GM18507 (cell line): ENCODE results near the gene EXOSC2.

Experiments used
- DNase-seq: peaks from one replicate; pipeline ENCODE4 v3.0.0; 2011; ENCODE audit warnings: low read depth; ENCODE audit not compliant: insufficient read length; ENCODE audit errors: extremely low spot score
- FAIRE-seq: peaks from 2 replicates; lab custom pipeline; 2011; peaks lifted over from hg19 to GRCh38; lab: Jason Lieb, UNC

The EXOSC2 gene

DNA sequence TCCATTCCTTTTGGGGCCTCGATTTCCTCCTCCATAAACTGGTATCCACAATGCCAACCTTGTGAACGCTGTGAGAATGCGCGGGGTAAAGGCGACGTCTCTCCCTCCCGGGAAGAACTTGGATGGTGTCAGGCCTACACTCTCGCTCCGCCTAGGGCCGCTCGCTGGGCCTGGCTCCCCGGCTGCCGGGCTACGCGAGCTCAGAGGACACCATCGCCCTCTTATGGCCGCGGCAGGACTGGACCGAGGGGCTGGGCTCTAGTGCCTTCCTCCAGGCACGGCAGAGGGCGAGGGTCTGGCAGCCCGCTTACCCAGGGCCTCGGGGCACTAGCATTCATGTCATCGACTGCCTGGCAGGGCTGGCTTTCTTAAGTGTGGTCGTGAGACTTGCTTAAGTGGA is 1.3 kb upstream of the EXOSC2 start:
- no peak for FAIRE-seq
- DNase-seq, result no peak

DNA sequence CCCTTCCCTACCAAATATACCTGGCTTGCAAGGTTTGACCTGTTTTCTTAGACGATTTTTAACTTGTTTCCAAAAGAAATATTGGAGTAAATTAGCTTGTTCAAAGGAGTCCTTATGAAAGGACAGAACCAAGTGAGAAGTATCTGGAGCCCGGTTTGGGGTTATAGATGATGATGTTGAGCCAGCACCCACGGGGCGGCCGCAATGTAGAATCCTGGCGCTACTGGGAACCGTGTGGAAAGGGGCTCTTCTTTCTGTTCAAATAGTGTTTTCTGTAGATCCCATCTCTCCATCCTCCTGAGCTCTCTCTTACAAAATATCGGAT is 517 bp upstream of the EXOSC2 start:
- no peak for DNase-seq

DNA sequence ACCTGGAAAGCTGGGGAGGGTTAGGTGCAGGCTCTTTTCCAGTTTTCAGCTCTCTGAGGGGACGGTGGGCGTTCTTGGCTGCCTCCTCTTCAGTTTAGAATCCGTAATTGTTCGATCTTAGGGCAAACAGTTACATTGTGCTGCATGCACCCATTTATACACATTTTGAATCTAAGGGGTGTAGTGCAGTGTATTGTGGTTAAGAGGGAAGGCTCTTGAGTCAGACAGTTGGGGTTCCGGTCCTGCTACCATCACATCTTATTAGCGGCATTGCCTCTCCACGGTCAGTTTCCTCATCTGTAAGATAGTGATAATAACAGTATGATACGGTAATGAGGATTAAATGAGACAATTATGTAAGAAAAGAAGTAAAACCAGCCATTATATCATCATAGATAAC is 625 bp downstream of the EXOSC2 start:
- FAIRE-seq (no peak), DNase-seq (no peak)

More for the DNA sequence above, 517 bp upstream of the EXOSC2 start:
- FAIRE-seq, result no peak

DNA sequence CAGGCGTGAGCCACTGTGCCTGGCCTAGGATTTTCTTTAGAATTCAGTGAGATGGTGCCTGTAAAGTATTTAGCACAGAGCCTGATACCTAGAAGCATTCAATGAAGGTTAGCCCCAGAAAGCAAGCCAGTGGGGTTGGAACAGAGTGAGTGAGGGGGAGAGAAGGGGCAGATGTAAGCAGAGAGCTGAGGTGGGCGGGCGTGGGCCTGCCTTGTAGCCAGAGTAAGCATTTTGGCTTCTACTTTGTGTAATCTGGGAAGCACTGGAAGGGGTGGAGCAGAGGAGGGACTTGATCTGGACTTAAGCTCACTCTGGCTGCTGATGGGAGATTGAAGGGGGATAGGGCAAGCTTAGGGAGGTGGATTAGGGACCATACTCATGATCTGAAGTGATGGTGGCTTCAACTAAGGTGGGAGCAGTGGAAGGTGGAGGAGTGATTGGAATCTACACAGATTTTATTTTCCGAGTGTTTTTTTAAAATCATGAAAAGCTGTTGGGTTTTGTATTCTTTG is 2.6 kb downstream of the EXOSC2 start:
- DNase-seq, result no peak
- no peak for FAIRE-seq

DNA sequence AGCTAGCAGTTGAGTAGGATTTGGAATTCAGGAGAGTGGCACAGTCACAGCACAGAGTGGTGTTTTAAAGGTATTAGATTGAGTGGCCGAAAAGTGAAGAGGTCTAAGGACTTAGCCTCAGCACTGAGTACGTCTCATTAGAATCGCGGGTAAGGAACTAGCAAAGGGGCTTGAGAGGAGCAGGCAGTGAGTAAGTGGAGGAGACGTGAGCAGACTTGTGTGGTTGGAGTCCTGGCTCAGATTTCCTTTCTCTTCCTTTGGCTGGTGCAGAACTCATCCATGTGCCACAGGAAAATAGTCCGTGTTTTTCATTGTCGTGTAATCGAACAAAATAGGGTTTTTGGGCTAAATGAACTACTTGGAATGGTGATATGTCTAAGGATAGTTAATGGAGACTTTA is 3.4 kb downstream of the EXOSC2 start:
- FAIRE-seq (no peak), DNase-seq (no peak)

DNA sequence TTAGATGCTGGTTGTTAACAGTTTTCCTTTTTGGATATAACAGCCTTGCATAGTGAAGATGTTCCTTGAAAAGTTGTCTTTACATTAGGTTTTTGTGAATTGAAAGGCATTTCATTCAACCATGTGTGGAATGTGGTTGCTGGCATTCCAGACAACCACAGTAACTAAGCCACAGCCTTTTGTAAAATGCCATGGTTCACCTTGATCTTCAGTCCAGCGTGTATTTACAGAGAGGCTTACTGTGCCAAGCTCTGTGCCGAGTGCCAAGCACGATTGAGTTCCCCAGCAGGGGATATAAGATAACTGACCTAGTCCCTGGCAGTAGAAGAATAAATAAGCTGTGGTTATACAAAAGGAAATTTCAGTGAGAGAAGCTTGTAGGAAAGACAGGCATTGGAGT is 4.9 kb downstream of the EXOSC2 start:
- FAIRE-seq, result no peak
- DNase-seq, result no peak

DNA sequence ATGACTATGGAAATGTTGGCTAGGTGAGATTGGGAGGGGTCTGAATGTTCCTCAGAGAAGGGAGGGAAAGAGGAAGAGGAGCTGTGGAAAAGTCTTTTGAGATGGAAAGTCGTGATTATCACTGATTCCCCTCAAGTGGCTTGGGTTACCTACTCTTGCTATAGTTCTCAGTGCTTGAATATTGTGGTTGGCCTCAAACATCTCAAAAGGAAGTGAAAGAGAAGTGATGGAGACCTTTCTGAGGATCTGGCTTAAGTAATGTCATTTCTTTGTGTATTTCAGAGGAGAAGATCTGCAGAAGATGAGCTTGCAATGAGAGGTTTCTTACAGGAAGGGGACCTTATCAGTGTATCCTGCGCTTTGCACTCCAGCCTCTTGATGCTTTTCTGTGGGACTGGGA is 5.5 kb downstream of the EXOSC2 start:
- FAIRE-seq (no peak), DNase-seq (no peak)

DNA sequence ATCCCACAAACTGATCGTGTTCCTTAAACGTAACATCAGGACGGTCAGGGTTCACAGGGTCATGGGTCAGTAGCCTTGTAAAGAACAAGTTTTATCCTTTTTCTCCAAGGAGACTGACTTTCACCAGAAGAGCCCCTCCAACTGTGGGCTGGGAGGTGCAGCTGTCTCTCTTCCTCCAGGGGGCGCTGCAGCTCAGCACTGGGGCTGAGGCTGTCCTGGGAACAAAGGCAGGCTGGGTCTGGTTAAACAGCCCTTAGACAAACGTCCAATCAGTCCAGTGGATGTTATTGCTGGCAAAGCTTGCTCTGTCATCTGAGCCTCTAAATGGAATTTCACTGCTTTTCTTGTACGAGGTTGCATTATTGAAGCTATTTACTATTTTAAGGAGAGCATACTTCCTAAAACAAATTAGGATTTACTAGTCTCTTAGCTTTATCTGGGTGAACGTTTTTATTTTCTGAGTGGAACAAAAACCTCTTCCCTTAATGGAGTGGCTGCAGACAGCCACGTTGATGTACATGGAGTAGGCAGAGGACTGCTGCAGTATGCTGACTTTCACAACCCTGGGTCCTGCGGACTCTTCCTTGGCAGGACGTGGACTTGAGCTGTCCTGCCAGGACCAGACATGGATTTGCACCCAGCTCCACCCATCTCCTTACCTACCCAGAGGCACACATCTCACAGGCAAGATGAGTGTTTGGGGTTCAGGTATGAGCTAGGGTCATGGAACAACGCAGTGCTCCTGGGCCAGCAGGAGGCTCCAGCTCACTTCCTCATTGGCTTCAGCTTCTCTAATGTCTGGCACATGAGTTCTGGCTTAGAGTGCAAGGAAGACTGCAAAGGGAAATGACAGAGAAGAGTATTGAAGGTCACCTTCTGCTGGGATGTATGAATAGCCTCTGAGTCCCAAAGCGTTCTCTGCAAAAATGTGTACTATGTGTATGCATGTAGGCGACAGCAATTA is 7.8 kb downstream of the EXOSC2 start:
- DNase-seq (no peak), FAIRE-seq (peak; percentile 15)

DNA sequence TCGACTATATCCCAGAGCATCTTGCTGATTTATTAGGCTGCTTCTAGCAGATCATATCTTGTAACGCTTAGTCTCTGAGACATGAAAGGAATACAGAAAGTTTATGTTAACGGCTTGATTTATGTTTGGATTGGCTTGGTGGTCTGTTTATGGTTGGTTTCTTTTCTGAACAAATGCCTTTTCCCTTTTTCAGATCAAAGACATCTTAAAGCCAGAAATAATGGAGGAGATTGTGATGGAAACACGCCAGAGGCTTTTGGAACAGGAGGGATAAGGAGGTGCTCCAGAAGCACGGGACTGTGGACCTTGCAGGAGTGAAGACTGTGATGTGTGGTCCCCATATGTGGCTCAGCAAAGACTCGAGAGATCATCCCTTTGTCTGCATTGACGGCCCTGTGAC is 9.9 kb downstream of the EXOSC2 start:
- no peak for DNase-seq
- no peak for FAIRE-seq

DNA sequence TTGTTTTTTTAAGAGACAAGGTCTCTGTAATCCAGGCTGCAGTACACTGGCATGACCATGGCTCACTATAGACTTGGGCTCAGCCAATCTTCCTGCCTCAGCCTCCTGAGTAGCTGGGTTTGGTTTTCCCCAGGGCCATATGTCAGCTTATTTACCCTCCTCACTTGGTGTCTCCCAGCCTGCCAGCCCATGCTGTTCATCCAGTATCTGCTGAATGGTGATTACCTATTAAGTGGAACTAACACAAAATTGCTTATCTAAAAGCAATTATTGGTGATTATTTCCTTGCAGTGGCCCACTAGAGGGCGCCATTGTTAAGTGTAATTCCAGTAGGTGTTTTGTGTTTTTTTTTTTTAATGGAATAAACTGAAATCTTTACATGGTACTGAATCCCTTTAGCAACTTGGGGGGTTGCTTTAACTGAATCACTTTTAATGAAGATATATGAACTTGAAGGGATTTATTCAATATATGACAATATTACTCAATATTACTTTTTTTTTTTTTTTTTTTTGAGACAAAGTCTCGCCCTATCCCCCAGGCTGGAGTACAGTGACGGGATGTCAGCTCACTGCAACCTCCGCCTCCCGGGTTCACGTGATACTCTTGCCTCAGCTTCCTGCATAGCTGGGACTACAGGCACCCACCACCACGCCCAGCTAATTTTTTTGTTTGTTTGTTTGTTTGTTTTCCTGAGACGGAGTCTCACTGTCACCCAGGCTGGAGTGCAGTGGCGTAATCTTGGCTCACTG is 13.8 kb downstream of the EXOSC2 start:
- no peak for DNase-seq

DNA sequence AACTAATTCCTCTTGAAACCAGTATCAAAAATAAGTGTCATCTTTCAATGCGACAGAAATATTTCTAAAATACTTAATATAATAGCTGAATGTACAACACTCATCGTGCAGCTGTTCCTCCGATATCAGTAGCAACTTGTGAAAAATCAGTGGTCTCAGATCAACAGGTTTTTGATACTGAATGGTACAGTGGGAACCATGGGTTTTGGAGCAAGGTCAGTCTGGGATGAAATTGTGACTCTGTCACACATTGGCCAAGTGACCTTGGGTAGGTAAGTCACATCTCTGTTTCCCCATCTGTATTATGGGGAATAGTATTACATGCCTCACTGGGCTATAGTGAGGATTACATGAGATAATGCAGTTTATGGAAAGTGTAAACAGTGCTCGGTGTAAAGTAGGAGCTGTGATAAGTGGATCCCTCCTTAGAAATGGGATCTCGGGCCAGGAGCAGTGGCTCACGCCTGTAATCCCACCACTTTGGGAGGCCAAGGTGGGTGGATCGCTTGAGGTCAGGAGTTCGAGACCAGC is 17.3 kb downstream of the EXOSC2 start:
- FAIRE-seq, result no peak
- DNase-seq, result no peak

More for the DNA sequence above, 13.8 kb downstream of the EXOSC2 start:
- peak; percentile 60 for FAIRE-seq

DNA sequence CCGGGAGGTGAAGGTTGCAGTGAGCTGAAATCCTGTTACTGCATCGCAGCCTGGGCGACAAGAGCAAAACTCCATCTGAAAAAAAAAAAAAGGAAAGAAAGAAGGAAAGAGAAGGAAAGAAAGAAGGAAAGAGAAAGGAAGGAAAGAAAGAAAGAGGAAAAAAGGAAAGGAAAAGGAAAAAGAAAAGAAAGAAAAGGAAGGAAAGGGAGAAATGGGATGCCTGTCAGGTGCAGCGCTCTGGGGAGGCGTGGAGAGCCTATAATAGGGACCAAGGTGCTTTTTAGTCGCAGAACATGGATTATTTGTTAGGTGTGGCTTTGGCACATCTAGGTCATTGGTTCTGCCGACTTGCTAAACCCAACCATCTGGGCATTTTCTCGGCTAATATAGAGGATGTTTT is 17.9 kb downstream of the EXOSC2 start:
- no peak for DNase-seq
- FAIRE-seq, result no peak

DNA sequence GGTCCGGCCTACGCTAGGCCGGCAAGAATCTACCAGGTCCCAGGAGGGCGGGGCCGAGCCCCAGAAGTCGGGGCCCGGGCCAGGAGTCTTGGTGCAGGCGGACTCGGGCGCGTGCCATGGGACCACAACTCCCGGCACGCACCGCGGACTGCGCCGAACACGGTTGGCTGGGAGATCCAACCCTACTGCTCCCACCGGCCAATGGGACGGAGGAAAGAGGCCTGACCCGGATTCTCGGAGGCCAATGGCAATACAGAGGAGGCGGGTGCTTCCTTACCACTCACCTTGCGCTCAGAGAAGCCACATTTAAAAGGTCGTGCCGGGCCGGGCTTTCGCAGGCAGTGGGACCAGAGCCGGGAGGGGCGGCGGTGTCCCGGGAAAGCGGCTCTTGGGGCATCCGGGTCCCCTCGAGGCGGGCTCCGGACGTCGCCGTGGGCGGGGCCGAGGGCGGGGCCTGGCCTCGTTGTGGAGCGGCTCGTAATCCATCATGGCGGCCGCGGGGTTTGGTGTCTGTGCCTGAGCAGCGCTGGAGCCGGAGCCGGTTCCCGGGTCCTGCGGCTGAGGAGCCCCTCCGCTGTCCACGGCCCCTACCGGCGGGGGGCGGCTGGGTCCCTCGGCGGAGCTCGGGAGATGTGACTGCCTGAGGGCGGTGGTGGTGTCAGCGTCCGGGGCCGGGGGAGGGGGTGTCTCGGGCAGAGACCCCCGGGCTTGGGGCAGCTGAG is 19.1 kb downstream of the EXOSC2 start:
- DNase-seq, result peak; percentile 97
- FAIRE-seq, result peak; percentile 95

DNA sequence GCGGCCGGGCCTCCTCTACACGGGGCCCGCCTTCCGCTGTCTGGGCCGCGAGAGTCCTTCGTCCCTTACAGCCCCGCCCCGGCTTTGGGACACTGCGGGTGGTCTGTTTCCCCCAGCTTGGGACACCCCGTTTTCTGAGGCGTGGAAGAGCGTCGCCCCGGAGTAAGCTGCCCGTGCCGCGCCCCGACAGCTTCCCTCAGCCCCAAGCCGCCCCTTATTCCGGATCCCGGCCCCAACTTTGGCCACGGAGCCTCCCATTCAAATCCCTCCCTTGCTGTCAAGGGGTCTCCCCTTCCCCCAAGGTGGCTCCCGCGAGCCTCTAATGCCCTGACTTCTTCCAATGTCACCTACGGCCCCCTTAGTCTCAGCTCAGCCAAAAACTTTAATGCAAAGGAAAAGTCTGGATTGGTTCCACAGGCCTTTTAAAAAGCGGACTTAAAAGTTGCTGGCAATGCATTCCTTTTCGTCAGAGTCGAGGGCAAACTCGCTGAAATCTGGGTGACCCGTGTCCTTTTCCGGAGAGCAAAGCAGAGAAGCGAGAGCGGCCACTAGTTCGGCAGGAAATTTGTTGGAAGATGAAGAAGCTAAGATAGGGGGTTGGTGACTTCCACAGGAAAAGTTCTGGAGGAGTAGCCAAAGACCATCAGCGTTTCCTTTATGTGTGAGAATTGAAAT is 19.8 kb downstream of the EXOSC2 start:
- DNase-seq (no peak), FAIRE-seq (no peak)

DNA sequence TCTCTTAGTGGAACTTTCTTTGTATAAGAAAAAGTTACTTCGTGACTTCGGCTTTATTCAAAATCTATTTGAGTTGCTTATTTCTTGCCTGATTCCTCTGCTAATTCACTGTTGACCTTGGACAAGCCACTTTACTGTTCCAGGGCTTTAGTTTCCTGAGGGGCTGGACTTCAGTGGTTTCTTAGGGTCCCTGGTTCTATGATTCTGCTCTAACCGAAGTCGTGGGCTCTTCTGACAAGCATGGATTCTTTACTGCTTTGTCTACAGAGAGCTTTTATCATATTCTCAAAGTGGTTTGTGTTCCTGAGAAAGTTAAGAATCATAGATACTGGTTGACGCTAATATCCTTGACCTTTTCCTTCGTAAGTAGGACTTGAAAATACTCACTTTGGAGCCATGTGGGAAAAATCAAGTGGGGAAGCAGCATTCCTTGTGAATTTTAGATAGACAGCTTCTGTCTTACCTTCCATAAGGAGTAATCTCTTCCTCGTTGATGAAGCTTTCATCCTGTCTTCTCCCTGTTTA is 21.1 kb downstream of the EXOSC2 start:
- DNase-seq (no peak), FAIRE-seq (no peak)

DNA sequence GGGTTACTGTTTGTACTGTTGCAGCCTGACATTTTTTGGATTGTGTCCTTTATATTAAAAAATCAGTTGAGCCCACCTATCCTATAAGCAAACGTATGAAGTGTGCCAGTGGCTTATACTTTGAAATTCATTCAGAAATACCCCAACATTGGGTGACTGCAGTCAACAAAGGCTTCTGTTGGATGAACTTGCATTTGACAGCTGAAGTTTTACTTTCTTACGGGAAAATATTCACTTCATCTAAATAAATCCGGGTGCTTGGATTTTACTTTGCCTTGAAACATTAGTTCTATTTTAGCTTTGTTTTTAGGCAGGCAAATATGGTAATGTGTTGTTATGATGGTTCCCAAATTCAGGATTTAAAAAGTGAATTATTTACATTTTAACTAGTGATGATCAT is 21.7 kb downstream of the EXOSC2 start:
- DNase-seq (no peak), FAIRE-seq (no peak)

DNA sequence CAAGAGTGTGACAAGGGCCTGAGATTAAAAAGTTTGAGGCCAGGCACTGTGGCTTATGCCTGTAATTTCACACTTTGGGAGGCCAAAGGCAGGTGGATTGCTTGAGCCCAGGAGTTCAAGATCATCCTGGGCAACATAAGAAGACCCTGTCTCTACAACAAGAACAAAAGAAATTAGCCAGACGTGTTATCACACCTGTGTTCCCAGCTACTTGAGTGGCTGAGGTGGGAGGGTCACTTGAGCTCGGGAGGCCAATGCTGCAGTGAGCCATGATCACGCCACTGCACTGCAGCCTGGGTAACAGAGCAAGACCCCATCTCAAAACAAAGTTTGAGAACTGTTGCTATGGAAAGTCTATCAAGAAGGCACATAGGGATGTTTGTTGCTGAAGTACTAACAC is 25.0 kb downstream of the EXOSC2 start:
- FAIRE-seq (no peak), DNase-seq (no peak)

DNA sequence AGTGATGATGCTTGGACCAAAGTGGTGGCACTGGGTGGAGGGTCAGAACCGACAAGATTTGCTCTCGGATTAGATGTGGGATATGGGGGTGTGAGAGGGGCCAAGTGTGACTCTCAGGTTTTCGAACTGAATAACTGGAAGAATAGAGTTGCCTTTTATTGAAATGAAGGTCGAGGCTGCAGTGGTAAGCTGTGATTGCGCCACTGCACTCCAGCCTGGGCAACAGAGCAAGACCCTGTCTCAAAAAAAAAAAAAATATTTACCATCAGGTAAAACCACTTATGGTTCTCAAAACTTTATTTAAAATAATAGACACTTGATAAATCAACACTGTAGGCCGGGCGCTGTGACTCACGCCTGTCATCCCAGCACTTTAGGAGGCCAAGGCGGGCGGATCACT is 27.2 kb downstream of the EXOSC2 start:
- FAIRE-seq, result no peak

DNA sequence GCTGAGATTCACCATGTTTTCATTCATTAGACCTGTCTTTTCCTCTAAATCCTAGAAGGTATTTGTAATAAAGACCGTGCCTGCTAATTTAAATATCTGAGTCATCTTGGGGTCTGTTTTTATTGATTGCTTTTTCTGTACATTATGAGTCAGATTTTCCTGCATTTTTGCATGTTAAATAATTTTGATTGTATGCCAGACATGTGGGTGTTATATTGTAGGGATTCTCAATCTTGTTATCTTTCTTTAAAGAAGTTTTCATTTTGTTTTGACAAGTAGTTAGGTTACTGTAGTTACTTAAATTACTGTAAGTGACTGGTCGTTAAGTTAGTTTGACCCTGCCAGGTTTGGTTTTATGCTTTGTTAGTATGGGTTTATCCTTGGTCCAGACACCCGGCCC is 35.1 kb downstream of the EXOSC2 start:
- FAIRE-seq (no peak), DNase-seq (no peak)

More for the DNA sequence above, 27.2 kb downstream of the EXOSC2 start:
- no peak for DNase-seq
